A549 (cell line): ENCODE results near the gene TENM3.
A peak's percentile ranks its signal among the peaks of the same experiment; 100 is the strongest.

Experiments used
- CTCF ChIP-seq: fragments of >200 bp; sonication (Bioruptor Twin); formaldehyde crosslinking; IDR thresholded peaks from 3 replicates; pipeline ENCODE4 v1.5.1; 2016
- EHMT2 ChIP-seq: fragments of 200-600 bp; sonication (generic); IDR thresholded peaks from 2 replicates; pipeline ENCODE4 v1.6.1; 2016; ENCODE audit warnings: antibody characterized with exemption, low read depth, mild to moderate bottlenecking, moderate library complexity
- EP300 ChIP-seq, 2 experiments: fragments of >200 bp; sonication (Bioruptor Twin); formaldehyde crosslinking; IDR thresholded peaks; 2 replicates in 1 of 2; 3 replicates in 1 of 2; pipeline ENCODE4 v1.6.1; 2016 to 2017
- ESRRA ChIP-seq: fragments of 150-350 bp; IDR thresholded peaks from 2 replicates; pipeline ENCODE4 v1.6.1; 2014; ENCODE audit warnings: mild to moderate bottlenecking, low read length, borderline replicate concordance
- JUN ChIP-seq, 2 experiments: fragments of >200 bp; sonication (Bioruptor Twin); formaldehyde crosslinking; IDR thresholded peaks; 2 replicates in 1 of 2; 3 replicates in 1 of 2; pipeline ENCODE4 v1.6.1; 2016 to 2017
- JUNB ChIP-seq: fragments of >200 bp; sonication (Bioruptor Twin); formaldehyde crosslinking; IDR thresholded peaks from 2 replicates; pipeline ENCODE4 v1.6.1; 2016
- MAX ChIP-seq: IDR thresholded peaks from 2 replicates; pipeline ENCODE4 v1.6.1; 2012
- MYC ChIP-seq: IDR thresholded peaks from 2 replicates; pipeline ENCODE4 v1.6.1; 2012; ENCODE audit warnings: mild to moderate bottlenecking, inconsistent platforms, low read length, improper control_type of control experiment, borderline replicate concordance
- POLR2A ChIP-seq: IDR thresholded peaks from 2 replicates; pipeline ENCODE4 v1.6.1; 2012; ENCODE audit warnings: mild to moderate bottlenecking, low read length
- RCOR1 ChIP-seq: fragments of 150-350 bp; IDR thresholded peaks from 2 replicates; pipeline ENCODE4 v1.6.1; 2014; ENCODE audit warnings: antibody characterized with exemption, low read length, low read depth
- RFX5 ChIP-seq: fragments of 450-650 bp; IDR thresholded peaks from 2 replicates; pipeline ENCODE4 v1.7.1; 2014; ENCODE audit warnings: antibody characterized with exemption, mild to moderate bottlenecking, moderate library complexity
- RNF2 ChIP-seq: fragments of 200-600 bp; sonication (generic); IDR thresholded peaks from 2 replicates; pipeline ENCODE4 v1.6.1; 2016; ENCODE audit warnings: low read depth, mild to moderate bottlenecking, antibody characterized with exemption, moderate library complexity, borderline replicate concordance
- SMC3 ChIP-seq: fragments of >200 bp; sonication (Bioruptor Twin); formaldehyde crosslinking; IDR thresholded peaks from 3 replicates; pipeline ENCODE4 v1.6.1; 2018; ENCODE audit warnings: inconsistent platforms

DNA sequence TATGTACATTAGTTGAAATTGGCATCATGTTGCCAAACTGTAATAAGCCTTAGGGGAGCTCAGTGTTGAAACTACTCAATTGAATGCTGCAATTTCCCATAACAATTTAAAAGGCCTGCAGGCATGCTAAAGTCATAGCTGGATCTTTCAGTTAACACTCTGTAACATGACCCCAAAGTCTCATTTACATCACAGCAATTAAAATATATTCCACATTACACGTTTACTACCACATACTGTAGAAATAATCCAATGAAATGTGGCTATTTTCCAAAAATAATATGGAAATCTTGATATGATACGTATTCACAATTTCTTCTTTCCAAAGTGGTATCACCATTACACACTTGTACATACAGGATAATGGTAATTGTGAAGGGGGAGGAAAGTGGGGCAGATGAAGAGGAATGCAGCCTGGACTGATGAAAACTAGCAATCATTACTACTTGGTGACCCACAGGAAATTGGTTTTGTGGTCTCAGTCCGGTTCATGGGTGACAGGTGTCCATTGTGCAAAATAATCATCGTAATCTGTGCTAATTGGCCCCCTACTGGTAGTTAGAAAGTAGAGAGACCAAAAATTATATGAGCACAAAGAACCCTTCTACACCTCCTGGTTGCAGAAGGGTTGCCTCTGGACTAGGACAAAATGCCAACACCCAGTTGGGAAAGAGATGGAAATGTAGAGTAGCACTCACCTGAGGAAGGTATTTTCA lies 63.7 kb downstream of the TENM3 start:
- TF ChIP-seq CTCF (0 out of 3 replicates have a peak, but pooled peaks have one; percentile 11), SMC3 (no peak), JUN (IDR thresholded peaks at IDR 0.05) (no peak), EHMT2 (no peak), POLR2A (no peak), MAX (no peak), JUNB (no peak), RCOR1 (no peak), EP300 (IDR thresholded peaks at IDR 0.05) (no peak), ESRRA (no peak), RFX5 (no peak), MYC (no peak), RNF2 (no peak)
